GM18499 (cell line): Measurements from ENCODE around the gene SULT4A1.
"Not testable (repeated sequence)": the region's sequence is repeated elsewhere in the genome, so short reads cannot be mapped to it uniquely, and the experiment has no call there.

Experiments
- ATAC-seq: cut with Tn5 transposase; IDR thresholded peaks from one replicate; pipeline ENCODE4 v1.9.1; 2021; ENCODE audit warnings: moderate number of reproducible peaks; ENCODE audit not compliant: insufficient read depth, unreplicated experiment

Gene SULT4A1, protein sequence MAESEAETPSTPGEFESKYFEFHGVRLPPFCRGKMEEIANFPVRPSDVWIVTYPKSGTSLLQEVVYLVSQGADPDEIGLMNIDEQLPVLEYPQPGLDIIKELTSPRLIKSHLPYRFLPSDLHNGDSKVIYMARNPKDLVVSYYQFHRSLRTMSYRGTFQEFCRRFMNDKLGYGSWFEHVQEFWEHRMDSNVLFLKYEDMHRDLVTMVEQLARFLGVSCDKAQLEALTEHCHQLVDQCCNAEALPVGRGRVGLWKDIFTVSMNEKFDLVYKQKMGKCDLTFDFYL

DNA sequence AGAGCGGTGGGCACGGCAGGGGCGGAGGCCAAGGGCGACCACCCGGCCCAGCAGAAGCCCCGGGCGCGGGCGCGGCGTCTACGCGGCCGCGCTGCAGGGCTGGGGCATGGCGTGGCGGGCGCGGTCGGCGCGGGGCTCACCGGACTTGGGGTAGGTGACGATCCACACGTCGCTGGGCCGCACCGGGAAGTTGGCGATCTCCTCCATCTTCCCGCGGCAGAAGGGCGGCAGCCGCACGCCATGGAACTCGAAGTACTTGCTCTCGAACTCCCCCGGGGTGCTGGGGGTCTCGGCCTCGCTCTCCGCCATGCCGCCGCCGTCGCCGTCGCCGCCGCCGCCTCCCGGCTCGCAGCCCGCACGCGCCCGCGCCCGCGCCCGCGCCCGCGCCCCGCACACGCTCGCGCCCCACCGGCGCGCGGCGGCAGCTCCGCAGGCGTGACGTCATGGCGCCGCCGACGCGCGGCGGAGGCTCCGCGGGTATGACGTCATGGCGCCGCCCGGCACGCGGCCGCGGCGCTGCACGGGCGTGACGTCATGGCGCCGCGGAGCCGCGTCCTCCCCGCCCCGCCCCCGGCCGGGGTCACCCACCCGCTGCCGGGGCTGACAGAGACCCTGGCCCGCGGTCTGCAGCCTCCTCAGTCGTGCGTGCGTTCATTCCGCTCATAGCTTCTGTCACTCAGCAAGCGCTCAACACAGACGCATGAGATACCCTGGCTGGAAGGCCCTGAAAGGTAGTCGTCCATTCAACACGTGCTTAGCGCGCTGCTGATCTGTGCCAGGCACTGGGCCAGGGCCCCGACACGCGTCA is at the start of gene SULT4A1:
TSS of gene SULT4A1 (minus strand) at position 440 of the 808 bp plus-strand sequence. CDS start at position 309, 131 bp downstream.
- no peak for ATAC-seq

DNA sequence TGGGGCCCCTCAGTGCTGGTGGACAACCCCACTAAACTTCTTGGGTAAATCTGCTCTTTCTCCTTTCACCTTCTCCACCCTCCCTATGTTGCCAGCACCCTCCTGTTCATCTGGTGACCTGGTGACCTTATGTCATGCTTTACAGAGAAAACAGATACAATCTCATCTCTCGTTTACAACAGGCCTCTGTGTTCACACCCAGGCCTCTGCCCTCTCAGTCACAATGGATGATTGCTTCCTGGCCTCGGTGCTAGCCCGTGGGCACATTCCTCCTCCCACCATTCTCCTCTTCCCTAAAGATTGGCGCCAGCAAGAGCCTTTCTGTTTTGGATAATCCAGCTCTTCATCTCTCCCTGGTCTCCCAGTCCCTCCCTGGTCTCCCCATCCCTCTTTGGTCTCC is 49.0 kb upstream of the SULT4A1 start:
- ATAC-seq: no peak

DNA sequence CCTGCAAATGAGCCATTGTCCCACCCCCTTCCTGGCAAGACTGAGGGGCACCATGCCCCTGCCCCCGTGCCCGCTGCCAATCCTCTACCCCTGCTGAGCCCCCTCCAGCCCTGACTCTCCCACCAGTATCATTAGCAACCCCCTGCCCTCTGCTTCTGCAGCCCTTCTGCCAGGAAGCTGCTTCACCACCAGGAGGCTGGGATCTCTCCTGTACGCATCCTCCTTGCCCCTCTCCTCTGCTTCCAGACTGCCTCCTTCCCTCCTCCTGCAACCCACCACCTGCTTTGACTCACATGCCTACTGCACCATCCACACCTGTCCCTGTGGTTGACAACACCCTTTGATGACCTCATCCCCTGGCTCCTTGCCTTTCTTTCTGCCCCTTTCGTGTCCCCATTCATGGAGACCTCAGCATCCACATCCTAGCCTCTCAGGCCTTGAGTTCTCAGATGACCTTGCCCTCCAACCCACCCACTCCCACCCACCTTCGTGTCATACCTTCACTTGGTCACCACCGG is 47.9 kb upstream of the SULT4A1 start:
- no peak for ATAC-seq

DNA sequence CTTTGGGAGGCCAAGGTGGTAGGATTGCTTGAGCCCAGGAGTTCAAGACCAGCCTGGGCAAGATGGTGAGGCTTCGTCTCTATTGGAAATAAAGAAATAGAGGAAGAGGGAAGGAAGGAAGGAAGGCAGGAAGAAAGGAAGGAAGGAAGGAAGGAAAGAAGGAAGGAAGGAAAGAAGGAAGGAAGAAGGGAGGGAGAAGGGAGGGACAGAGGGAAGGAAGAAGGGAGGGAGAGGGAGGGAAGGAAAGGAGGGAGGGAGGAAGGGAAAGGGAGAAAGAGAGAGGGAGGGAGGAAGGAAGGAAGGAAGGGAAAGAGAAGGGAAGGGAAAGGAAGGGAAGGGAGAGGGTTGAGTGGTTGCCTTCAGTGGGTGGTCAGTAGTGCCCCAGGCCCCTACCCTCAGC is 47.4 kb upstream of the SULT4A1 start:
- no peak for ATAC-seq

DNA sequence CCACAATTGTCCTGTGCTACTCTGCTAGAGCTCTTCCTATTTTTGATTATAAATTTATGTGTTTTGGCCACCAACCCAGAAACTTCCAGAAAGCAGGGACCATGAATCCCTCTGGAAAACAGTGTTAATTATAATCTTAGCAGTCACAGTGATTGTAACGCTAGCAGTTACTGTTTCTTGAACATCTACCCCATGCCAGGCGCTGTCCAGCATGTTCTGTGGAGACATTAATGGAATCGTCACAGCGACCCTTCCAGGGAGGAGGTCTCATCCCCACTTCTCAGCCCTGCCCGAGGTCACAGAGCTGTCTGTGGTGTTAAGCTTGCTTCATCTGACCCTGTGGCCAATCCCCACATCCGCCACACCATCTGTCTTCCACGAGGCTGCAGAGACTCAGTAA is 43.4 kb upstream of the SULT4A1 start:
- no peak for ATAC-seq

DNA sequence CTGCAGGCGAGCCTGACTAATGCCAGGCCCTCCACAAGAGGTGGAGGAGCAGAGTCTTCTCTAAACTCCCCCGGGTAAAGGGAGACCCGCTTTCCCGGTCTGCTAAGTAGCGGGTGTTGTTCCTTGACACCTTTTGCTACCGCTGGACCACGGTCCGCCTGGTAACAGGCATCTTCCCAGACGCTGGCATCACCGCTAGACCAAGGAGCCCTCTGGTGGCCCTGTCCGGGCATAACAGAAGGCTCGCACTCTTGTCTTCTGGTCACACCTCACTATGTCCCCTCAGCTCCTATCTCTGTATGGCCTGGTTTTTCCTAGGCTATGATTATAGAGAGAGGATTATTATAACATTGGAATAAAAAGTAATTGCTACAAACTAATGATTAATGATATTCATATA is 42.1 kb upstream of the SULT4A1 start:
- not testable (repeated sequence) for ATAC-seq

DNA sequence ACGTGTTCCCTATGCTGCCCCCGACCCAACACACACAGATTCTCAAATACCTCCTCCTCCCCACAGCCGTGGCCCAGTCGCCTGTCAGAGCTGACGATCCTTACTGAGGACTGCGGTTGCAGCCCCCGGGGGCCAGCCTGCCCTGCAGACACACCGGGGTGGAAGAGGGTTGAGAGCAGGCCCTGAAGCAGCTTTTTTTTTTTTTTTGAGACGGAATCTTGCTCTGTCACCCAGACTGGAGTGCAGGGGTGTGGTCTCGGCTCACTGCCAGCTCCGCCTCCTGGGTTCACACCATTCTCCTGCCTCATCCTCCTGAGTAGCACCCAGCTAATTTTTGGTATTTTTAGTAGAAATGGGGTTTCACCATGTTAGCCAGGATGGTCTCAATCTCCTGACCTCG is 40.7 kb upstream of the SULT4A1 start:
- not testable (repeated sequence) for ATAC-seq

DNA sequence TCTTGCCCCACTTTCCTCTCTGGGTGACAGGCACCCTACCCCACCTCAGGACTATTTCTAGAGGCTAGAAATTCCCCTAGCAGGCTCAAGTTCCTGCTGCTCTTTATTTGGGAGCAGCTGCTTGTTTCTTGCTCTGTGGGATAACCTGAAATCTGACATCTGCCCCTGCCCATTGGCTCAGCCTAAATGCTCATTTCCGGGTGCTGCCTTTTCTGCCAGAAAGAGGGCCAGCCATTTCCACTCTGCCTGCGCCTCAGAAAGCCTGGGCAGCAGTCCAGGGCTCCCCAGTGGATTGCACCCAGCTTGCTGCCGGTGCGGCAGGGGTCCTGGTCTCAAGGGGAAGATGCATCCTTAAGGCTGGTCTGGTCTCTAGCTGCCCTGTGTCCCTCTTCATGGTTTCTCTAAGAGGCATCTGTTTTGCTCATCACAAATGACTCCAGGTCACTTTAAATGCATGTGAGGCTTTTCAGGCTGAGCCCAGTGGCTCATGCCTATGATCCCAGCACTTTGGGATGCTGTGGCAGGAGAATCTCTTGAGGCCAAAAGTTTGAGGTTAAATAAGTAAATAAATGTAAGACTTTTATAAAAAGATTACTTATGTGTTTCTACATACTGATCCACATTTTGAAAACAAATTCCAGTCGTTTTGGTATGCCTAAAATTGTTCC is 39.8 kb upstream of the SULT4A1 start:
- ATAC-seq: no peak

DNA sequence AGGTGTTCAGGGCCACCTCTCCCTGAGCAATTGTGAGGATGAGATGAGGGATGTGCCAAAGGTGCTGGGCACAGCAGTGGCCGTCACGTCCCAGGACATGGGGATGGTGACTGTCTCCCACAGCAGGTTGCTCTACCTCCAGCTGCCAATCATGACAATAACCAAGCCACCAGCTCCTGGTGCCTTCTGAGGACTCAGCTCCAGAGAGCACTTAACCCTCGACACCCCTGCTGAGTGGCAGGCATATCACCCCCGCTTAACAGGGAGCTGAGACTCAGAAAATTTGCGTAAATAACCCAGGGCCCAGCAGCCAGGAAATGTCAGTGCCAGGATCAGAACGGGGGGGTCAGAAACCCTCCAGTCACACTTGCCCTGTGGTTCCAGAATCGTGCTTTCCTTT is 37.9 kb upstream of the SULT4A1 start:
- ATAC-seq: no peak

DNA sequence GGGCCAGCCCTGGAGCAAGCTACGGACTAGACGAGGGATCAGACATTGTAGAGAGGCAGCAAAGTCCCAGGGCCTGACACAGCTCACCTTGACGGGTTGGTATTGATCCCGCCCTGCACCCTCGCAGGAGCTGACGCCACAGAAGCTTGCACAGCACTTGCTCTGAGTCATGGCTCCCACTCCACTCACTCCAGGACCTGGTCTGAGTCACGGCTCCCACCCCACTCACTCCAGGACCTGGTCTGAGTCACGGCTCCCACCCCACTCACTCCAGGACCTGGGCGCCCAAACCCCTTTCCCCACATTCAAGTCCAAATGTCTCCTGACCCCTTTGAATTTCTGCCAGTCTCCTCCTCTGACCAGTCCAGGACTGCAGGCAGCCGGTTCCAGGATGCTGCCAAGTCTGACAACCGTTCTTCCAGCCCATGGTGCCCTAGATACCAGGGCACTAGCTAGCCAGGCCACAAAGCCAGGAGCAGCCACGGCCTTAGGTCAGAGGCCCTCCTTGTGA is 35.5 kb upstream of the SULT4A1 start:
- ATAC-seq: no peak

DNA sequence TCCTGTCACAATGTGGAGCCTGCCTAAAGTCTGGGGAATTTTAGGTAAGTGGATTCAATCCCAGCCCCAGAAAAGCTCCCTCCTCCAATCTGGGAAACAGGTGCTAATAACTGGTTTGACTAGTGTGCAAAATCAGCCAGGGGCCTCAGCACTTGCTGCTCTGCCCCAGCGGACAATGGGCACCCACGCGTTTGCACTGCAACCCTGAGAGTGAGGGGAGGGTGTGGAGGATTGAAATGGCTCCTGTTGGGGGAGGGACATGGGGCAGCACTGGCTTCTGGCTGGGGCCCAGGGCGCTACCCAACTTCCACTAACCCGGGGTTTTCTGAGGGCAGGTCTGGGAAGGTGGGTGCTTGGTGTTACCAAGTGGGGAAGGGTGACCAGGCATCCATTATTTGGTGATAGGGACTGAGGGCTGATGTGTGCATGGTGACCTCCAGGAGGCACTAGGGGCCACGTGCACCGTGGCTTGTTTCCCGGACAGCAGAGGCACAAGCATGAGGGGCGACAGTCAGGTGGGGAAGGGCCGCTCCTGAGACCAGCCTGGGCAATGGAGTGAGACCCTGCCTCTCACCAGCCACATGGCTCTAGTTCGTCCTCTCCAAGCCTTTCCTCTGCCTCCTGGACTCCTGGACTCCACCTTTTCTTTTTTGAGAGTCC is 33.8 kb upstream of the SULT4A1 start:
- ATAC-seq: no peak

DNA sequence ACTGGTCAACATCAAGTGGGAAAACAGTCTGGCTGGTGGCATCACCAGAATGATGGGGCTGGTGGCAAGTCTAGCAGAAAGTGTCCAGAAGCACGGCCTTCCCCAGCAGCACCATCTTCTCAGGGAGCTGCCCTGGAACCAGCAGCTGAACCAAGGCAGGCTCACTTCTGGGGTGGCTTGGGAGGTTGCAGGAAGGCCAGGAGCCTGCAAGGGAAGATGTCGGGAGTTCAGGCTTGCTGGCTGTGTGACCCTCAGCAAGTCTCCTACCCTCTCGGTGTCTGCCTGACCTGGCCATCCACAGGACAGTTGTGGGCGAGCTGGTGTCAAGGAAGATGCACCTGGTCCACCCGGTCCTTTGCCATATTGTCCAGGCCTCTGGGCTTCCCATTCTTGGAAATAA is 31.8 kb upstream of the SULT4A1 start:
- no peak for ATAC-seq

DNA sequence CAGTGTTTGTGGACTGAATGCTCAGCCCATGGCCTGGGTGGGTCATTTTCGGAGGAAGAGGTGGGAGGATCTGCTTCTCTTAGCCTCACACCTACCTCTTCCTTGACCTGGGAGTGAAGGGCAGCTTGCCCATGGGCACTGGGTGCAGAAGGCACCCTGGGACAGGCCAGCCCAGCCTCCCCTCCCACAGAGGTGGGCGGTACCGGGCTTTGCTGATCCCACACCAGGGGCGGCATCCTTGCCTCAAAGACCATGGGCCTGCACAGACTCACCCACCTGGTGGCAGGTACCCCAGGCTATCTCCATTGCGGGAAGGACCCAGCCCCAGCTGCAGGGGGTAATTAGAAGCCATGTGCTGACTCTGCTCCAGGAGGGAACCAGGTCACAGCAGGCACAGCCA is 31.0 kb upstream of the SULT4A1 start:
- no peak for ATAC-seq

DNA sequence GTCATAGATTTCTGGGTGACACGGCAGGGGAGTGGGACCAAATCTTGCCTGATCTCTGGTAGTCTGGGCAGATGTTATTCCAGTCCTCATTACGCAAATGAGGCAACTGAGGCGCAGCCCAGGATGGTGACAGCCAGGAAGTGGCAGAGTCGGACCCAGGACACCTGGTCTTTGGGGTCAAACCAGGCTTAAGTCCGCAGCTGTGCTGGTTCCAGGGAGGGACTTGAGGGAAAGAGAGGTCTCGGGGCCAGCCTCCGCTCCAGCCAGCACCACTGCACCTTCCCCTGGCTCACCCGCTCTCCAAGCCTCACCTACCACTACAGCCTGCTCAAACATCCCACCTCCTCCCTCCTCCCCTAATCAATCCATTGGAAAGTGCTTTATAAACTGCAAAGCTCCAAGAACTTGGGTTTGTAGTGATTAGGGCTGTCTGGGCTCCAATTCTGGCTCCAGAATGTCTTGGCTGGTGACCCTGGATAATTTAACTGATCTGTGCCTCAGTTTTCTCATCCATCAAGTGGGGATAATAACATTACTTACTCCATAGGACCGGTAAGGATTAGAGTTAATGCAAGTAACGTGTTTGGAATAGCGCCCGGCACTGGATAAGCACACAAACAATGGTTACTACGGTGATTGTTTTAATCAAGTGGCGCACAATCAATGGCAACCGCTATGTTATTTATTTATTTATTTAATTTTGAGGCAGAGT is 30.0 kb upstream of the SULT4A1 start:
- no peak for ATAC-seq

DNA sequence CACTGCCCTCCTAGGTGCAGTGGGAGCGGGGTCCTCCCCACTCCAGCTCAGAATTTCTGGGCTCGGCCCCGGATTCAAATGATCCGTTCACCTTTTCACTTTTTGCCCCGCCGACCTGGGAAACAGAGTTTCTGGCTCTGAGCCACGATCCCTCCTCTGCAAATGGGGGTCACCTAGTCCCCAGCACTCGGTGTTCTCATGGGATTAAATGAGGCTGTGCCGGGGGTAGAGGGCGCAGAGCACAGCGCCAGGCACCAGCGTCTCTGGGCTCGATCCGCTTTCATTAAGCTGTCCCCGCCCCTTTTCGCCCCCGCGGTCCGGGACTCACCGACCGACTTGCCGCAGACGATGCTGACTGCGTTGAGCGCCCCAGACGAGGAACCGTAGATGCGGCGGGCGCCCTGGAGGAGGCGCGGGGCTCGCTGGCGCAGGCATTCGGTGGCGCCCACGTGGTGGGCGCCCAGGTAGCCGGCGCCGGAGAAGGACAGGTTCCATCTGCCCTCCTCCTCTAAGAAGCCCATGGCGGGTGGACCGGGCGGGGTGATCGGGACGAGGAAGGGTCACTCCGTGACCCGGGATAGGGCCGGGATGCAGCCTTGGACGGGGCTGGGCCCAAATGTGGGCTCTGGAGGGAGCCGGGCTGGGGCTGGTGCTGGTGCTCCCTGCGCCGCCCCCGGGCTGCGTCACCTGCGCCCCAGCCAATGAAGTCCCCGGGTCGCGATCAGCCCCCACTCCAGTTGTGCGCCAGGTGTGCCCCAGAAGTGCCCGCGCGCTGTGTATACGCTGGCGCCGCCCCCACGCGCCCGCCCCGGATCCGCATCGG is 29.3 kb upstream of the SULT4A1 start, which contains the start of gene PNPLA5:
TSS of gene PNPLA5 (minus strand) at position 654 of the 823 bp plus-strand sequence. CDS start at position 521, 133 bp downstream.
- no peak for ATAC-seq

DNA sequence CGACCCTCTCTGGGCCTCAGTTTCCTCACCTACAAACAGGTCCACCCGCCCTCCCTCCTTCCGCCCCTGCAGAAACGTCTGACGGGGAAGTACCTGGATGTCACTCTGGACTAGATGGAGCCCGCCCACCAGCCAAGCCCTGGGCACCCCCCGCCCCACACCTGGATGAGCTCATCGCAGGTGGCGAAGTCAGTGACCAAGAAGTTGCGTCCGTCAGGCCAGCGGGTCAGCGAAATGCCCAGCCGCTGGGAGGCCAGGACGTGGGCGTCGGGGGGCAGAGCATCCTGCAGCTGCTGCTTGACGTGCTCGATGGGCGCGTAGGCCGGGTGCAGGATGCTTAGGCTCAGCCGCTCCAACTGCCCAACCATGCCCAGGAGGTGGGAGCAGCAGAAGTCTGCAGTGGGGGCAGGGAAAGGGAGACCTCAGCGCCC is 28.6 kb upstream of the SULT4A1 start:
- ATAC-seq: no peak

DNA sequence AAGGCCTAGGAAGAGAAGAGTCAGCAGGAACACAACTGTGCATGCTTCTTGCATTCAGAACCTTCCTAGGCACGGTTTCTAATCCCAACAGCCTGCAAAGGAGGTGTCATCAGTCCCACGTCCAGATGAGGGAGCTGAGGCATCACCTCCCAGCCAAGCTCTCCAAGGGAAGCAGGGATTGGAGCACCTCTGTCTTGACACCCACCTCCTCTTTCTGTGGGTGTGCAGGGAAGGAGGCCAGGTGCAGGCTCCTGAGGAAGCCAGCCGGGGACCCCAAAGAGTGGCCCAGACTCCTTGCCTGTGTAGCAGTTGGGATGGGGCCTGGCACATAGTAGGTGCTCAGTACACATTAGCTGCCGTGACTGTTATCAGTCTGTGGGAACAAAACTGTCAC is 27.5 kb upstream of the SULT4A1 start:
- no peak for ATAC-seq

DNA sequence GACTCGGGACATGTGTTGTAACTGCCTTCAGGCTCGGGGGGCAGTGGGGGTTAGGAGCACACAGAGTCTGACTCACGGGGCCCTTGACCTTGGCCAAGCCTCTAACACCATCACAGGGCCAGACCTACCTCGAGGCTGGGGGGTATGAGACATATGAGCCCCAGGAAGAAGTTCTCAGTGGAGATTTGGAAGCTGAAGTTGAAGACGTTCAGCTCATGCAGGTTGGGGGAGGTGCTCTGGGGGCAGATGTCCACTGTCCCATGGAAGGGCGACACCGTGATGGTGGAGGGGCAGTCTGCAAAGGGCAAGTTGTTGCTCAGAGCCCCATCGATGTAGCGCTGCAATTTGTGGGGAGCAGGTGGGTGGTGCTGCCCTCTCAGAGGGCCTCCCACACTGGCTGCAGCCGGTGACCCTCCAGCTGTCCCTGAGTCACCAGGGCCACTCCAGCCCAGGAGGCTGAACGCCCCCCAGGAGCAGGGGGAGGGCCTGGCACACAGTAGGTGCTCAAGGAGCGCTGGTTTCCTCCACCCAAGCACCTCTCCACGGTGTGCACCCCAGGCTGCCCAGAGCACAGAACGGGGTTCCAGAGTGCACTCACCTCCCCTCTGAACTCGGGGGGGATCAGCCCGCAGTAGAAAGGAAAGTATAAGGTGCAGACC is 27.0 kb upstream of the SULT4A1 start:
- no peak for ATAC-seq
